Activated effector memory CD4-positive, alpha-beta T cell treated with anti-CD3 and anti-CD28 coated beads, Interleukin-2, amount 50 U/mL, for 16 hours (primary cell): ENCODE measurements around the gene PCDHA9.
"Not testable (repeated sequence)": the region's sequence is repeated elsewhere in the genome, so short reads cannot be mapped to it uniquely, and the experiment has no call there.

Experiments
- DNase-seq: peaks from one replicate; pipeline ENCODE4 v3.0.0-alpha.2; 2020

PCDHA9 gene

DNA sequence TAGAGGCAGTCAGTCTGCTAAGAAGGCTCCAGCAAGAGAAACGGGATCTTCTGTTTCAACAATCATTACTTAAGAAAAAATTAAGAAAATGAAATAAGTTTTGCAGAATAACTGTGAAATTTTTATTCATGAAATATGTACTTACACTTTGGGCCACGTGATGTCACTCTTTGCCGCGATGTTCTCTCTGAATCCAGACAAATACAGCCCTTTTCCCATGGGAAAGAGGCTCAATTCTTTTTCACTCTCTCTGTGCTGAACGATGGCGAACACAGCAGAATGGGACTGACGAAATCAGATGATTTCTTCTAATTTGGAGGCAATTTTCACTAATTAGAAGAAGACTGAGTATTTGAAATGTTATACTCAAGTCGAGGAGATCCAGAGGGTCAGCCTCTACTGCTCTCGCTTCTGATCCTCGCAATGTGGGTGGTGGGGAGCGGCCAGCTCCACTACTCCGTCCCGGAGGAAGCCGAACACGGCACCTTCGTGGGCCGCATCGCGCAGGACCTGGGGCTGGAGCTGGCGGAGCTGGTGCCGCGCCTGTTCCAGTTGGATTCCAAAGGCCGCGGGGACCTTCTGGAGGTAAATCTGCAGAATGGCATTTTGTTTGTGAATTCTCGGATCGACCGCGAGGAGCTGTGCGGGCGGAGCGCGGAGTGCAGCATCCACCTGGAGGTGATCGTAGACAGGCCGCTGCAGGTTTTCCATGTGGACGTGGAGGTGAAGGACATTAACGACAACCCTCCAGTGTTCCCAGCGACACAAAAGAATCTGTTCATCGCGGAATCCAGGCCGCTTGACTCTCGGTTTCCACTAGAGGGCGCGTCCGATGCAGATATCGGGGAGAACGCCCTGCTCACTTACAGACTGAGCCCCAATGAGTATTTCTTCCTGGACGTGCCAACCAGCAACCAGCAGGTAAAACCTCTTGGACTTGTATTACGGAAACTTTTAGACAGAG is at the start of gene PCDHA9:
PCDHA9 (plus strand) TSS at position 244 of the 964 bp plus-strand sequence; CDS start at position 358, 114 bp downstream.
- DNase-seq = not testable (repeated sequence)

- DNase-seq = no peak
Measured at GRCh38 chr5:140800816-140801493, 47.2 kb upstream of the PCDHA9 start, which contains the start of gene PCDHA3. Gene PCDHA3, plus strand, starts transcription at chr5:140801057.

GRCh38 chr5:140801494-140801841 is 46.7 kb upstream of the PCDHA9 start:
- DNase-seq = no peak

DNA sequence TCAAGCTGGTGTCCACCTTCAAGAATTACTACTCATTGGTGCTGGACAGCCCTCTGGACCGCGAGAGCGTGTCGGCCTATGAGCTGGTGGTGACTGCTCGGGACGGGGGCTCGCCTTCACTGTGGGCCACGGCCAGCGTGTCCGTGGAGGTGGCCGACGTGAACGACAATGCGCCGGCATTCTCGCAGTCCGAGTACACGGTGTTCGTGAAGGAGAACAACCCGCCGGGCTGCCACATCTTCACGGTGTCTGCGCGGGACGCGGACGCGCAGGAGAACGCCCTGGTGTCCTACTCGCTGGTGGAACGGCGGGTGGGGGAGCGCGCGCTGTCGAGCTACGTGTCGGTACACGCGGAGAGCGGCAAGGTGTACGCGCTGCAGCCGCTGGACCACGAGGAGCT is 45.8 kb upstream of the PCDHA9 start:
- not testable (repeated sequence) for DNase-seq

DNA sequence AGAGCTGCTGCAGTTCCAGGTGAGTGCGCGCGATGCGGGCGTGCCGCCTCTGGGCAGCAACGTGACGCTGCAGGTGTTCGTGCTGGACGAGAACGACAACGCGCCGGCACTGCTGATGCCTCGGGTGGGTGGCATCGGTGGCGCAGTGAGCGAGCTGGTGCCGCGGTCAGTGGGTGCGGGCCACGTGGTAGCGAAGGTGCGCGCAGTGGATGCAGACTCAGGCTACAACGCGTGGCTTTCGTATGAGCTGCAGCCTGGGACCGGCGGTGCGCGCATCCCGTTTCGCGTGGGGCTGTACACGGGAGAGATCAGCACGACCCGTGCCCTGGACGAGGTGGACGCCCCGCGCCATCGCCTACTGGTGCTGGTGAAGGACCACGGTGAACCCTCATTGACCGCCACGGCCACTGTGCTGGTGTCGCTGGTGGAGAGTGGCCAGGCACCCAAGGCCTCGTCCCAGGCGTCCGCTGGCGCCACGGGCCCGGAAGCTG is 45.4 kb upstream of the PCDHA9 start:
- DNase-seq = no peak

DNA sequence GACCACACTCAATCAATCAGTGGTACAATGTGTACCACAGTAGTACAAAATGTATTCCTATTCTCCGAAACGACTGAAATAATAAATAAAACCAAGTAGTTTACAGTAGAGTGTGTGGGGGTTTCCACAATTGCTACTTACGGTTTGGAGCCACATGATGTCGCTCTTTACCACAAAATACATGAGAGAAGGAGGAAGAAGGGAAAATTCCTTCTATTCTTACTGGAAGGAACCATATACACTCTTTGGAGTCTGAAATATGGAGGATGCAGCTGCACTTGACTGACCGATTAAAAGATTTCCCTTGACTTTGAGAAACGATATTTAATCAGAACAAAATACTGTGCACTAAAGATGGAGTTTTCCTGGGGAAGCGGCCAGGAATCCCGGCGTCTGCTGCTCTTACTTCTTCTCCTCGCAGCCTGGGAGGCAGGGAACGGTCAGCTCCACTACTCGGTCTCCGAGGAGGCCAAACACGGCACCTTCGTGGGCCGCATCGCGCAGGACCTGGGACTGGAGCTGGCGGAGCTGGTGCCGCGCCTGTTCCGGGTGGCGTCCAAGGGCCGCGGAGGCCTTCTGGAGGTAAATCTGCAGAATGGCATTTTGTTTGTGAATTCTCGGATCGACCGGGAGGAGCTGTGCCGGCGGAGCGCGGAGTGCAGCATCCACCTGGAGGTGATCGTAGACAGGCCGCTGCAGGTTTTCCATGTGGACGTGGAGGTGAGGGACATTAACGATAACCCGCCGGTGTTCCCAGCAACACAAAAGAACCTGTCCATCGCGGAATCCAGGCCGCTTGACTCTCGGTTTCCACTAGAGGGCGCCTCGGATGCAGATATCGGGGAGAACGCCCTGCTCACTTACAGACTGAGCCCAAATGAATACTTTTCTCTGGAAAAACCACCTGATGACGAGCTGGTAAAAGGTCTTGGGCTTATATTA is 41.1 kb upstream of the PCDHA9 start, which contains the start of gene PCDHA4:
PCDHA4 (plus strand) TSS at position 235 of the 942 bp plus-strand sequence.
- no peak for DNase-seq

- DNase-seq = not testable (repeated sequence)
Measured at GRCh38 chr5:140808241-140808888, 39.8 kb upstream of the PCDHA9 start.

DNA sequence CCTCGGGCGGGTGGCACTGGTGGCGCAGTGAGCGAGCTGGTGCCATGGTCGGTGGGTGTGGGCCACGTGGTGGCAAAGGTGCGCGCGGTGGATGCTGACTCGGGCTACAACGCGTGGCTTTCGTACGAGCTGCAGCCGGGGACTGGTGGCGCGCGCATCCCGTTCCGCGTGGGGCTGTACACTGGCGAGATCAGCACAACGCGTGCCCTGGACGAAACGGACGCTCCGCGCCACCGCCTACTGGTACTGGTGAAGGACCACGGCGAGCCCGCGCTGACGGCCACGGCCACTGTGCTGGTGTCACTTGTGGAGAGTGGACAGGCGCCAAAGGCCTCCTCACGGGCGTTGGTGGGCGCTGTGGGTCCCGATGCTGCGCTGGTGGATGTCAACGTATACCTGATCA is 39.3 kb upstream of the PCDHA9 start:
- no peak for DNase-seq

- no peak for DNase-seq
Measured at GRCh38 chr5:140821375-140822280, 26.6 kb upstream of the PCDHA9 start, which contains the start of gene PCDHA5. Gene PCDHA5, plus strand, starts transcription at chr5:140821613.

DNA sequence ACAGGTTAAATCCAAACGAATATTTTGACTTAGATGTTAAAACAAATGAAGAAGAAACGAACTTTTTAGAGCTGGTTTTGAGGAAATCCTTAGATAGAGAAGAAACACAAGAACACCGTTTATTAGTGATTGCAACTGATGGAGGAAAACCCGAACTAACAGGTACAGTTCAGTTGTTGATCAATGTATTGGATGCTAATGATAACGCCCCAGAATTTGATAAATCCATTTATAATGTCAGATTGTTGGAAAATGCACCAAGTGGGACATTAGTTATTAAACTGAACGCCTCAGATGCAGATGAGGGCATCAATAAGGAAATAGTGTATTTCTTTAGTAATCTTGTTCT is 25.9 kb upstream of the PCDHA9 start:
- DNase-seq = no peak

DNA sequence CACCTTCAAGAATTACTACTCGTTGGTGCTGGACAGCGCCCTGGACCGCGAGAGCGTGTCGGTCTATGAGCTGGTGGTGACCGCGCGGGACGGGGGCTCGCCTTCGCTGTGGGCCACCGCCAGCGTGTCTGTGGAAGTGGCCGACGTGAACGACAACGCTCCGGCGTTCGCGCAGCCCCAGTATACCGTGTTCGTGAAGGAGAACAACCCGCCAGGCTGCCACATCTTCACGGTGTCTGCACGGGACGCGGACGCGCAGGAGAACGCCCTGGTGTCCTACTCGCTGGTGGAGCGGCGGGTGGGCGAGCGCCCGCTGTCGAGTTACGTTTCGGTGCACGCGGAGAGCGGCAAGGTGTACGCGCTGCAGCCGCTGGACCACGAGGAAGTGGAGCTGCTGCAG is 25.2 kb upstream of the PCDHA9 start:
- DNase-seq = not testable (repeated sequence)

DNA sequence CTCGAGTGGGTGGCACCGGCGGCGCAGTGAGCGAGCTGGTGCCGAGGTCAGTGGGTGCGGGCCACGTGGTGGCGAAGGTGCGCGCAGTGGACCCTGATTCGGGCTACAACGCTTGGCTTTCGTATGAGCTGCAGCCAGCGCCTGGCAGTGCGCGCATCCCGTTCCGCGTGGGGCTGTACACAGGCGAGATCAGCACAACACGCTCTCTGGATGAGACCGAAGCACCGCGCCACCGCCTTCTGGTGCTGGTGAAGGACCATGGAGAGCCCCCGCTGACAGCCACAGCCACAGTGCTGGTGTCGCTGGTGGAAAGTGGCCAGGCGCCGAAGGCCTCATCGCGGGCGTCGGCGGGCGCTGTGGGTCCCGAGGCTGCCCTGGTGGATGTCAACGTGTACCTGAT is 24.7 kb upstream of the PCDHA9 start:
- no peak for DNase-seq

DNA sequence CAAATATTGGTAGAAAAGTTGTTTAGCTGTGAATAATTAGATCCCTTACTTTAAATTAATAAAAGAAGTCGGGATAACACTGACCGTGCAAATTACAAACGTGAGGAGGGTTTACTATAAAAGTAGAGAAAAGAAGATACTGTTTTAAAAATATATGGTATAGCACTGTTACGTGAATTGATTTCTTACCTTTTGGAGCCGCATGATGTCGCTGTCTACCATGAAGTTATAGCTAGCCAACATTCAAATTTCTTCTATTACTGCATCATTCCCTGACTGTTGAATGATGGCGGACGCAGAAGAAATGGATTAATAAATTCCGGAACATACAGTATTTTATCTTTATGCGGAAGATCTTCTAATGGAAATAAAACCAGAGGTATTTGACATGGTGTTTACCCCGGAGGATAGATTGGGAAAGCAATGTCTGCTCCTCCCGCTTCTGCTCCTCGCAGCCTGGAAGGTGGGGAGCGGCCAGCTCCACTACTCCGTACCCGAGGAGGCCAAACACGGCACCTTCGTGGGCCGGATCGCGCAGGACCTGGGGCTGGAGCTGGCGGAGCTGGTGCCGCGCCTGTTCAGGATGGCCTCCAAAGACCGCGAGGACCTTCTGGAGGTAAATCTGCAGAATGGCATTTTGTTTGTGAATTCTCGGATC is 20.3 kb upstream of the PCDHA9 start, which contains the start of gene PCDHA6:
PCDHA6 (plus strand) TSS at position 257 of the 658 bp plus-strand sequence; CDS start at position 389, 132 bp downstream.
- no peak for DNase-seq

DNA sequence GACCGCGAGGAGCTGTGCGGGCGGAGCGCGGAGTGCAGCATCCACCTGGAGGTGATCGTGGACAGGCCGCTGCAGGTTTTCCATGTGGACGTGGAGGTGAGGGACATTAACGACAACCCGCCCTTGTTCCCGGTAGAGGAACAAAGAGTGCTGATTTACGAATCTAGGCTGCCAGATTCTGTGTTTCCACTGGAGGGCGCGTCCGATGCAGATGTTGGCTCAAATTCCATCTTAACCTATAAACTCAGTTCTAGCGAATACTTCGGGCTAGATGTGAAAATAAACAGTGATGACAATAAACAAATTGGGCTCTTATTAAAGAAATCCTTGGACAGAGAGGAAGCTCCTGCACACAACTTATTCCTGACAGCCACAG is 19.8 kb upstream of the PCDHA9 start:
- no peak for DNase-seq

DNA sequence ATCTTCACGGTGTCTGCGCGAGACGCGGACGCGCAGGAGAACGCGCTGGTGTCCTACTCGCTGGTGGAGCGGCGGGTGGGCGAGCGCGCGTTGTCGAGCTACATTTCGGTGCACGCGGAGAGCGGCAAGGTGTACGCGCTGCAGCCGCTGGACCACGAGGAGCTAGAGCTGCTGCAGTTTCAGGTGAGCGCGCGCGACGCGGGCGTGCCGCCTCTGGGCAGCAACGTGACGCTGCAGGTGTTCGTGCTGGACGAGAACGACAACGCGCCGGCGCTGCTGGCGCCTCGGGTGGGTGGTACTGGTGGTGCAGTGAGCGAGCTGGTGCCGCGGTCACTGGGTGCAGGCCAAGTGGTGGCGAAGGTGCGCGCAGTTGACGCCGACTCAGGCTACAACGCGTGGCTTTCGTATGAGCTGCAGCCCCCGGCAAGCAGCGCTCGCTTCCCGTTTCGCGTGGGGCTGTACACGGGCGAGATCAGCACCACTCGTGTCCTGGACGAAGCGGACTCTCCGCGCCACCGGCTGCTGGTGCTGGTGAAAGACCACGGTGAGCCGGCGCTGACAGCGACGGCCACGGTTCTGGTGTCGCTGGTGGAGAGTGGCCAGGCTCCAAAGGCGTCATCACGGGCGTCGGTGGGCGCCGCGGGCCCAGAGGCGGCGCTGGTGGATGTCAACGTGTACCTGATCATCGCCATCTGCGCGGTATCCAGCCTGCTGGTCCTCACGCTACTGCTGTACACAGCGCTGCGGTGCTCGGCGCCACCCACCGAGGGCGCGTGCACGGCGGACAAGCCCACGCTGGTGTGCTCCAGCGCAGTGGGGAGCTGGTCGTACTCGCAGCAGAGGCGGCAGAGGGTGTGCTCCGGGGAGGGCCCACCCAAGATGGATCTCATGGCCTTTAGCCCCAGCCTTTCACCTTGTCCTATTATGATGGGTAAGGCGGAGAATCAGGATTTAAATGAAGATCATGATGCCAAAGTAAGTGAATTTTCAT is 18.4 kb upstream of the PCDHA9 start:
- DNase-seq = not testable (repeated sequence)

DNA sequence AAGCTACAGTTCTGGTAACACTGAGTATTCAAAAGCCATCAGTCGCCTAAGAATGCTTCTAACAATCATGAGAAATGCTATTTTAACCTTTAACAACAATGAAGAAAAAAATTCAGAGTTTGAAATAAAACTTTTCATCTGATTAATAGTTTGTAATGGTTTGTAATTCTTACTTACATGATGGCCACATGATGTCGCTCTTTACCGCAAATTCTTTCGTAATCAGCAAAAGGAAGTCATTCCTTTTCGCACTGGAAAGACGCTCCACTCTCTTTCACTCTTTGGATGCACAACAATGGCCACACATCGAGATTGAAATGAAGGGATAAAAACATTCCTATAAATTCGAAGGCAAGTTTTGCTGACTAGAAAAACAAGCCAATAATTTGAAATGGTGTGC is 14.2 kb upstream of the PCDHA9 start, which contains the start of gene PCDHA7:
PCDHA7 (plus strand) TSS at position 277 of the 400 bp plus-strand sequence; CDS start at position 392, 115 bp downstream.
- DNase-seq = no peak

DNA sequence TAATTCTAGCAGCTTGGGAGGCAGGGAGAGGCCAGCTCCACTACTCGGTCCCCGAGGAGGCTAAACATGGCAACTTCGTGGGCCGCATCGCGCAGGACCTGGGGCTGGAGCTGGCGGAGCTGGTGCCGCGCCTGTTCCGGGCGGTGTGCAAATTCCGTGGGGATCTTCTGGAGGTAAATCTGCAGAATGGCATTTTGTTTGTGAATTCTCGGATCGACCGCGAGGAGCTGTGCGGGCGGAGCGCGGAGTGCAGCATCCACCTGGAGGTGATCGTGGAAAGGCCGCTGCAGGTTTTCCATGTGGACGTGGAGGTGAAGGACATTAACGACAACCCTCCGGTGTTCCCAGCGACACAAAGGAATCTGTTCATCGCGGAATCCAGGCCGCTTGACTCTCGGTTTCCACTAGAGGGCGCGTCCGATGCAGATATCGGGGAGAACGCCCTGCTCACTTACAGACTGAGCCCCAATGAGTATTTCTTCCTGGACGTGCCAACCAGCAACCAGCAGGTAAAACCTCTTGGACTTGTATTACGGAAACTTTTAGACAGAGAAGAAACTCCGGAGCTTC is 13.7 kb upstream of the PCDHA9 start:
- not testable (repeated sequence) for DNase-seq
